C4-2B (cell line): ENCODE results near the gene STX5.

Experiments used
- CTCF ChIP-seq: fragments of 450-650 bp; conservative IDR thresholded peaks from 2 replicates; pipeline ENCODE4 v1.5.1; 2017; ENCODE audit warnings: mild to moderate bottlenecking
- ZFX ChIP-seq: fragments of 450-650 bp; IDR thresholded peaks from 2 replicates; pipeline ENCODE4 v1.6.1; 2017

DNA sequence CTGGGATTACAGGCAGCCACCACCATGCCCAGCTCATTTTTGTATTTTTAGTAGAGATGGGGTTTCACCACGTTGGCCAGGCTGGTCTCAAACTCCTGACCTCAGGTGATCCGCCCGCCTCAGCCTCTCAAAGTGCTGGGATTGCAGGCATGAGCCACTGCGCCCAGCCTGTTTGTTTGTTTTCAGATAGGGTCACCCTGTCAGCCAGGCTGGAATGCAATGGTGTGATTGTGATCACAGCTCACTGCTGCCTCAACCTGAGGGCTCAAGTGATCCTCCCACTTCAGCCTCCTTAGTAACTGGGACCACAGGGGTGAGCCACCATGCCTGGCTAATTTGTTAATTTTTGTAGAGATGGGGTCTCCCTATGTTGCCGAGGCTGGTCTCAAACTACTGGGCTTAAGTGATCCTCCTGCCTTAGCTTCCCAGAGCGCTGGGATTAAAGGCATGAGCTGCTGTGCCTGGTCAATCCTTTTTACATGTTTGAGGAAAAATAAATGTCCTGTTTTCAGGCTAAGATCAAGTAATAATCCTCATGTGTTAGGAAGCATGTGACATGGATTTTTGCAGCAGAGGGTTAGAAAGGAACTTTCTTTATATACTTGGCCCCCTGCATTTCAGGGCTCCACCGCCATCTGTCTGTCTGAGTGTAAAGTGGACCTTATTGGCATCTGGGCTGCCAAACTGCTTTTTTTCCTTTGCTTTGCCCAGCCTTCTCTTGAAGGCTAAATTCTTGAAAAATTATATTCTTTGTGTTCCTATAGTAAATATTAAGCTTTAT lies 44.0 kb upstream of the STX5 start:
- TF ChIP-seq ZFX (no peak), CTCF (no peak)
